ENCODE measurements around the gene KCNK7. TPM values are rescaled to one million over a fixed set of nuclear protein-coding genes. Genes with fewer than 3 reads are reported as not detected.

Gene KCNK7
- total RNA-seq, 2 donors from 2014 or later, result 0.39 TPM; not detected in 1

GRCh38 chr11:65590240-65590738, 5.3 kb downstream of the KCNK7 start:
- H3K27ac ChIP-seq, result no peak overlapping the region
- no peaks in the 10 kb centered on the region for H3K9me3 ChIP-seq
- H3K4me3 ChIP-seq, result no peak overlapping the region
- peaks cover 28% of the 10 kb centered on the region for H3K36me3 ChIP-seq
- TF ChIP-seq CTCF (IDR thresholded peaks at IDR 0.05), result no peak
- no peak for DNase-seq (ENCODE audit: low spot score)
- no peaks in the 10 kb centered on the region for H3K27me3 ChIP-seq
- peaks cover 0 to 70% of the 10 kb centered on the region in 2 donors for H3K4me1 ChIP-seq

- Histone ChIP-seq H3K4me3 (no peak overlapping the region), H3K9me3 (no peaks in the 10 kb centered on the region), H3K36me3 (peaks cover 28% of the 10 kb centered on the region), H3K27ac (no peak overlapping the region), H3K4me1 (peaks cover 0 to 70% of the 10 kb centered on the region in 2 donors), H3K27me3 (no peaks in the 10 kb centered on the region)
- no peak for TF ChIP-seq CTCF (IDR thresholded peaks at IDR 0.05)
- no peak for DNase-seq (ENCODE audit: low spot score)
Observed at GRCh38 chr11:65589444-65590239, 6.0 kb downstream of the KCNK7 start.

GRCh38 chr11:65588199-65589054, 7.2 kb downstream of the KCNK7 start:
- Histone ChIP-seq H3K4me3 (no peak overlapping the region), H3K27me3 (no peaks in the 10 kb centered on the region), H3K4me1 (peaks cover 0 to 63% of the 10 kb centered on the region in 2 donors), H3K27ac (peak overlapping the region; percentile 70), H3K36me3 (peaks cover 34% of the 10 kb centered on the region), H3K9me3 (no peaks in the 10 kb centered on the region)
- no peak for DNase-seq (ENCODE audit: low spot score)
- peak; percentile 31 to 59 for TF ChIP-seq CTCF (IDR thresholded peaks at IDR 0.05)

GRCh38 chr11:65586676-65587075, 8.9 kb downstream of the KCNK7 start:
- peaks cover 33% of the 10 kb centered on the region for H3K36me3 ChIP-seq
- peaks cover 0 to 49% of the 10 kb centered on the region in 2 donors for H3K4me1 ChIP-seq
- TF ChIP-seq CTCF (IDR thresholded peaks at IDR 0.05), result no peak
- H3K27me3 ChIP-seq, result no peaks in the 10 kb centered on the region
- peak overlapping the region; percentile 42 to 70 for H3K27ac ChIP-seq
- no peak overlapping the region for H3K4me3 ChIP-seq
- no peaks in the 10 kb centered on the region for H3K9me3 ChIP-seq
- DNase-seq (ENCODE audit: low spot score), result no peak

- Histone ChIP-seq H3K4me1 (peaks cover 0 to 47% of the 10 kb centered on the region in 2 donors), H3K27me3 (no peaks in the 10 kb centered on the region), H3K9me3 (no peaks in the 10 kb centered on the region), H3K4me3 (no peak overlapping the region), H3K27ac (peak overlapping the region; percentile 42 to 70), H3K36me3 (peaks cover 37% of the 10 kb centered on the region)
- no peak for DNase-seq (ENCODE audit: low spot score)
- TF ChIP-seq CTCF (IDR thresholded peaks at IDR 0.05), result no peak
Observed at GRCh38 chr11:65586247-65586630, 9.4 kb downstream of the KCNK7 start.

Measured in right atrium auricular region (tissue), 2 donors.